DND-41 (cell line): ENCODE data around the gene SCUBE1.

Source experiments
- ATAC-seq: fragments of 200-7000 bp; cut with Tn5 transposase; 3 replicates; pipeline ENCODE4 v1.9.1; 2021; ENCODE audit warnings: low read depth; ENCODE audit not compliant: insufficient read depth
- DNase-seq: peaks from one replicate; pipeline ENCODE4 v3.0.0-alpha.2; 2020
- H2AFZ ChIP-seq: 2 replicates; pipeline ENCODE4 v1.6.0; 2012; ENCODE audit warnings: low read depth, low read length
- H3K27ac ChIP-seq: 2 replicates; pipeline ENCODE4 v1.5.1; 2012; ENCODE audit warnings: low read length, inconsistent platforms
- H3K27me3 ChIP-seq: fragments of 200-600 bp; sonication (generic); 2 replicates; pipeline ENCODE4 v1.6.0; 2012; ENCODE audit warnings: low read length, mild to moderate bottlenecking, inconsistent platforms; ENCODE audit not compliant: insufficient read depth, poor library complexity
- H3K36me3 ChIP-seq: 2 replicates; pipeline ENCODE4 v1.5.1; 2012; ENCODE audit warnings: low read length, inconsistent platforms; ENCODE audit not compliant: insufficient read depth
- H3K4me1 ChIP-seq: 2 replicates; pipeline ENCODE4 v1.5.1; 2012; ENCODE audit warnings: mild to moderate bottlenecking, low read length; ENCODE audit not compliant: insufficient read depth
- H3K4me2 ChIP-seq: 2 replicates; pipeline ENCODE4 v1.6.0; 2012; ENCODE audit warnings: mild to moderate bottlenecking, moderate library complexity, low read length, inconsistent platforms; ENCODE audit not compliant: insufficient read depth
- H3K4me3 ChIP-seq, 2 experiments: fragments of 200-600 bp in 1 of 2; shearing (Covaris generic) in 1 of 2; 2 replicates each; pipeline ENCODE4 v1.5.1; 2012 to 2016; ENCODE audit warnings: inconsistent platforms in 2 of 2, low read length in 2 of 2, mild to moderate bottlenecking in 2 of 2, low read depth in 1 of 2, moderate library complexity in 1 of 2
- H3K79me2 ChIP-seq: 2 replicates; pipeline ENCODE4 v1.6.0; 2012; ENCODE audit warnings: low read length, inconsistent platforms; ENCODE audit not compliant: insufficient read depth
- H3K9ac ChIP-seq: 2 replicates; pipeline ENCODE4 v1.6.0; 2012; ENCODE audit warnings: low read depth, mild to moderate bottlenecking, inconsistent platforms, low read length, moderate library complexity
- H3K9me3 ChIP-seq: 2 replicates; pipeline ENCODE4 v1.5.1; 2012; ENCODE audit warnings: low read length, moderate library complexity, mild to moderate bottlenecking, inconsistent platforms; ENCODE audit not compliant: insufficient read depth, severe bottlenecking
- H4K20me1 ChIP-seq: 2 replicates; pipeline ENCODE4 v1.6.0; 2012; ENCODE audit warnings: low read length; ENCODE audit not compliant: insufficient read depth
- CTCF ChIP-seq: IDR thresholded peaks from 2 replicates; pipeline ENCODE4 v1.5.1; 2012; ENCODE audit warnings: borderline replicate concordance, low read length, moderate library complexity, mild to moderate bottlenecking; ENCODE audit not compliant: poor library complexity, severe bottlenecking; ENCODE audit errors: extremely low read depth
- EZH2 ChIP-seq: IDR thresholded peaks from 3 replicates; pipeline ENCODE4 v1.6.1; 2012; ENCODE audit warnings: borderline replicate concordance, low read depth, mild to moderate bottlenecking, moderate library complexity, low read length, inconsistent platforms; ENCODE audit not compliant: severe bottlenecking

The SCUBE1 gene

GRCh38 chr22:43237280-43237679, 105.9 kb downstream of the SCUBE1 start:
- no peaks in the 10 kb centered on the region for H3K4me1 ChIP-seq
- H2AFZ ChIP-seq: no peak overlapping the region
- no peaks in the 10 kb centered on the region for H3K9me3 ChIP-seq
- no peak for DNase-seq
- H3K27me3 ChIP-seq: no peaks in the 10 kb centered on the region
- H4K20me1 ChIP-seq: 0 out of 2 replicates have a peak, but pooled peaks cover 2% of the 10 kb centered on the region
- no peak overlapping the region for H3K4me2 ChIP-seq
- H3K27ac ChIP-seq: no peak overlapping the region
- ATAC-seq: no peak
- H3K36me3 ChIP-seq: no peaks in the 10 kb centered on the region
- no peaks in the 10 kb centered on the region for H3K79me2 ChIP-seq
- no peak overlapping the region for H3K4me3 ChIP-seq
- H3K9ac ChIP-seq: no peak overlapping the region
- TF ChIP-seq CTCF (no peak), EZH2 (no peak)

- no peaks in the 10 kb centered on the region for H3K79me2 ChIP-seq
- no peak for TF ChIP-seq EZH2
- TF ChIP-seq CTCF: no peak
- H3K4me2 ChIP-seq: no peak overlapping the region
- no peak overlapping the region for H2AFZ ChIP-seq
- no peaks in the 10 kb centered on the region for H3K4me1 ChIP-seq
- no peak overlapping the region for H3K27ac ChIP-seq
- no peak overlapping the region for H3K9ac ChIP-seq
- H3K4me3 ChIP-seq: no peak overlapping the region
- no peaks in the 10 kb centered on the region for H3K9me3 ChIP-seq
- no peaks in the 10 kb centered on the region for H3K36me3 ChIP-seq
- DNase-seq: no peak
- no peak for ATAC-seq
- no peaks in the 10 kb centered on the region for H3K27me3 ChIP-seq
- H4K20me1 ChIP-seq: 0 out of 2 replicates have a peak, but pooled peaks cover 4% of the 10 kb centered on the region
Measured at GRCh38 chr22:43236411-43237166, 106.6 kb downstream of the SCUBE1 start.

GRCh38 chr22:43235445-43236409, 107.4 kb downstream of the SCUBE1 start:
- 0 out of 2 replicates have a peak, but pooled peaks cover 10% of the 10 kb centered on the region for H4K20me1 ChIP-seq
- DNase-seq (no peak), ATAC-seq (no peak)
- H3K9me3 ChIP-seq: no peaks in the 10 kb centered on the region
- no peak overlapping the region for H3K27ac ChIP-seq
- H3K4me1 ChIP-seq: no peaks in the 10 kb centered on the region
- no peaks in the 10 kb centered on the region for H3K36me3 ChIP-seq
- no peak overlapping the region for H3K4me3 ChIP-seq
- H2AFZ ChIP-seq: no peak overlapping the region
- H3K79me2 ChIP-seq: no peaks in the 10 kb centered on the region
- no peak overlapping the region for H3K9ac ChIP-seq
- H3K4me2 ChIP-seq: no peak overlapping the region
- no peaks in the 10 kb centered on the region for H3K27me3 ChIP-seq
- TF ChIP-seq EZH2 (no peak), CTCF (no peak)
